Stimulated activated CD4-positive, alpha-beta T cell treated with anti-CD3 and anti-CD28 coated beads, Interleukin-1b, Interleukin-23, amount 100 ng/mL, for 1 hour (primary cell): ENCODE results near the gene ANK3.

Source experiments
- DNase-seq, 2 donors: peaks; one replicate each; pipeline ENCODE4 v3.0.0-alpha.2; 2020; ENCODE audit warnings: low read depth in 2 of 2

The ANK3 gene

DNA sequence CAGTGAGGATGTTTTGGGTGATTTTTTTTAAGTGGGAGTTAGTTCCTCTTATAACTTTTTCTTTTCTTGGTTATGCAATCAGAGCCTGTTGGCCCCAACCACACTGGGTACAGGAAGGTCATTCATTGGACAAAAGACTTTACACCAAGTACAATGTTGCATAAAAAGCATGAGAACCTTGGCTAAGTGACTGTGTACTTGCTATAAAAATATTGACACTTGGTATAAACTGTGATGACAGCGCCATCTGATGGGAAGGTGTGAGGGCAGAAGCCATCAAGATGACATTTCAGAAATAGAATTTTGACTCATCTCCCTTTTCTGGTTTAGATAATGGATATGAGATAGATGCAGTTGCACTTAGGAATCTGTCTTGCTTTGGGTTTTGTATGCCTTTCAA is 357.0 kb downstream of the ANK3 start:
- DNase-seq, result peak in 1 of 2 donors; percentile 2

DNA sequence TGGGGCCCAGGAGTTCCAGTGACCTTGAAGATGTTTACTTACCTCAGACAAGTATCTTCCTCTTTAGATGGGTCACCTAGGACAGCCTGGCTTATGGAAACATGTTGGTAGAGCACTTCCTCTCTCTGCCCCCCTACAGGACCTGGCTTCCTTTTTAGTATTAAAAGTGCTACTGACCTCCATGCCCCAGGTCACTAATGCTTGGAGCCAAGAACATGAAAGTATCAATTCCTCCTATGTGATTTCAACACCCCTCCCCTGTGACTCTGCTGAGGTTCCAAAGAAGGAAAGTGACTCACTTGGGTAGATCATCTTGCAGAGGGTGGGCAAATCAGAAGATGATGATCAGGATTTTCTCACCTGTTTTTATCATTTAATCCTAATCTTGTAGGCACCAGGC is 358.0 kb downstream of the ANK3 start:
- no peak for DNase-seq

DNA sequence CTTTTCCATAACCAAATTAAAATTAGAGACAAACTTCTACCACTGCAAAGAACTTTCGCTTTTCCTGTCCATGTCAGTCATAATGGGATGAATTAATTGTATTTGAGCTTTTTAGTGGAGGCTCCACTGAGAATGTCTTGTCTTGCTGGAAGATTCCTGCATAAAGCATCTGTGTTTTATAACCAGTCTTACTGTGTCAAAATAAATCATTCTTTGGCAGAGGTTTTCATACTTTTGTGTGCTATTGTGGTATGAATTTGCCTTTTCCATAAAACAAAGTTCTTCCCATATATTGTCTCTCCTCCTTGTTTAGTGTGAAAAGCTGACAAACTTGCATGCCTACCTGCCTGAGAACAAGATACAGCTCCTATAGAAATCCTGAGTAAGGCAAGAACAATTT is 358.5 kb downstream of the ANK3 start:
- DNase-seq, result no peak

DNA sequence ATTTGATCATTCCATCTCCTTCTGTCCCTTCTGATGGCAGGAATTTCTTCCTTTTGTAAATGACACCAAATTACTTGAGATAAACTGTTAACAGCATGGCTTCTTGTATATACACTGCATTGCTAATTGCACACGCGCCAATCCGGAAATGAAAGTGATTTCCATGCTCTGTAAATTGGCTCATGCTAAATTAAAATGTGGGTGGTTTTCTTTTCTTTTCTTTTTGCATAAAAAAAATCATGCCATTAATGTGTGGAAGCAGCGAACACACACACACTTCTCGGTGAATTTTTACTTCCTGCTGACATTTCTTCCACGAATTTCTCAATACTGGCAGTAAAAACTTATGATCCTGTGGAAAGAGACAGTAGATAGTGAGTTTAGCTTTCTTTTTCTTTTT is 360.2 kb downstream of the ANK3 start:
- DNase-seq, result no peak

DNA sequence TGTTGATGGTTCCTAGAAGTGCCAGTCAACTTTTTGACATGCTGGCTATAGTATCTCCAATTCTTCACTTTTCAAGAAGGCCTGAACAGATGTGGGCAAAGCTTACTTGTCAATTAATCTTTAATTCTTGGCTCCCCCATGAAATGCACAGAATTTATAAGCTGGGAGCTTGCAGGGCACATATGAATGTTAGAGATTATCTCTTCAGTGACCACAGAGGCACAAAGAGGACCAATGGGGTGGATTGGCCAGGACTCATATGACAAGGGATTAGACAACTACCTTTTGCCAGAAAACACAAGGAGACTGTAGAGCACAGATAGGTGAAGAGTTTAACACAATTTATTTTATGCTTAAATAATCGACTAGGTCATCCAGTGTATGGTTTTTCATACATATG is 361.6 kb downstream of the ANK3 start:
- DNase-seq, result no peak

DNA sequence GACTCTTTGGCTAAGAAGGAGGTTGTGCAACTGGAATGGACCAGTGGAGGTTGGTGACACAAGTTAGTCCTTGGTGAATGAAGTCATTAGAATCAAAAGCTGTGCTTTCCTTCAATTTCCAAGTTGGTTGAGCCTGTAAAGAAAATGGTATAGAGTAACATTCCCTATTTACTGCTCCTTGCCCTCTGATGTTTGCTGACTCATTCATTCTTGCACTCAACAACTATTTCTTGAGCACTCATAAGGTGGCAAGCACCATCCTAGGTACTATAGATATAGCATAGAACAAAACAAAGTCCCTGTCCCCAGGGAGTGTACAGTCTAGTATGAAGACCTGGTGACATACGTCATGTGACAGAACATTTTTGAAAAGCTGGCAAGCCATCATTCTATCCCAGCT is 364.4 kb downstream of the ANK3 start:
- no peak for DNase-seq

DNA sequence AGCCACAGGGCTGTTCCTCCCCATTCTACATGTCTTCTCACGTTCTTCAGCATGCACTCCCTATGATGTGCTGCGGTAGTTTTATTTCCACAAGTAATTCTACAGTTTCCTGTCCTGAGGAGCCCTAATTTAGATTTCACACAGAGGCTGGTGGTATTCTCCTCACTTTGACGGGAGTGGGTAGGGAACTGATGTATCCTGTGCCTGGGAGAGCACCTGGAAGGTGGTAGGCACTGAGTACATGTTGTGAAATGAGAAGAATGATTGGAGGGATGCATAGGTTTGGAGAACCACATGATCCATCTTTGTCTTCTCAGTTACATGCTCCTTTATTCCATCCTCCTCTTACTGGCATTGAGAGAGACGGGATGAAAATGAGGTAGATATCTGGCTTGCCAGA is 365.2 kb downstream of the ANK3 start:
- DNase-seq, result no peak

DNA sequence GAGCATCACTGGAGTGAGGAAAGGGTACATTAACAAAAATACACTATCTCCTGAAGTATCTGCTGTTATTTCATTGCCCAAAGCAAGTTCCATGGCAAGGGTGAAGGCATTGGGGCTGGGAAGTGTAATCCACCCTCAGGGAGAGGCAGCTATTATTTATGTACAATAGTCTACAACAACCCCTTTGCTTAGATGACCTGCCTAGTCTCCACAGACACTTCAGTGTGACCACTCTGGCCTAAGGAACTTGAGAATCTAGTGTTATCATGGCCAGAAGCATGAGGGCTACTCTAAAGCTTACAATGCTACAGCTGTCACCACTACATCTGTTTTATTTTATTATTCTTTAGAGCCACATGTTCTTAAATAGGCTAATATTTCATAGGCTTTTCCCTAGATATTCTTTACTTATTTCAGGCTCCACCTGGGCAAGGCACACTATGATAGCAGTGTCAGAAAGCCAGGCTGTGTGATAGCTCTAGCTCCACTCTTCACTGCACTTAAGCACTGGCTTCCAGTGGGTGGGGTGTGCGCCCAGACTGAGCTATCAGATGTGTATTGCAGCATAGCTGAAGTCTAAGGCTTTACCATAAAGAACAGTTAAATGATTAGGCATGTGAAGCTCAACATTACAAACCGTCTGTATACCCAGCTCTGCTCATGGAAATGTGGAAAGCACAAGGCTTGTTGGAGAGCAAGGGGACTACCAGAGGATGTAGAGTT is 366.4 kb downstream of the ANK3 start:
- DNase-seq, result no peak

DNA sequence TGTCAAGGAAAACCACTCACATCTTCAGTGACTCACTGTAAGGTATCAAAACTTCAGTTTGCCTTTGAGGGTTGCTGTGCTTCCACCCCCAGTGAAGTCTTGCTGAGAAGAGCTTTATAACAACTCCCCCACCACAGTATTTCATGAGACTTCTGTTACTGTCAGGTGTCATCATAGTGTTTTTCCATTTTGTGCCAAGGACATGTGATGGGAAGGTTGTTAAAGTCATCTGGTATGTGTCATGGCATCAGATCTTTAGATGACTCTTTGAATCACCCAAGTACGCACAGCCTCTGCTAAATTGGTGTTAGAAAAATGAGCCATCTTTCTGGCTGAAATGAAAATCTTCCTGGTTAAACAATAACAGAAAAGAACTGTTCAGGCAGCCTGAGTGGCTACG is 368.3 kb downstream of the ANK3 start:
- DNase-seq, result no peak

DNA sequence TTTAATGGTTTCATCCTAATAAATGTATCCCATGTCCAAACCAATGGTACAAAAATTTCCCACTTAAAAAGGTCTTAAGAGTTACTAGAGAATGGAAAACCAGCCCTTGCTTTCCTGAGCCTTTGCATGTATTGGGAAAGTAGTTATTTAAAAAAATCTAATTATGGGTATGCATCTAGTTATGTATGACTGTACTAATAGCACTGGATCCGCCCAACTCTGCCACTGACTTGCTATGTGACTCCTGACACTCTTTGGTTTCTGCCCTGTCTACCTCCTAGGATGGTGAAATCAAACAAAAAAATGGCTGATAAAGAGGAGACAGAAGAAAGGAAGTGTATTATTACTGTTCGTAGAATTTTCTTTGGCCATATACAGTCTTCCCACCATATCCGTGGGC is 372.9 kb downstream of the ANK3 start:
- DNase-seq, result no peak

DNA sequence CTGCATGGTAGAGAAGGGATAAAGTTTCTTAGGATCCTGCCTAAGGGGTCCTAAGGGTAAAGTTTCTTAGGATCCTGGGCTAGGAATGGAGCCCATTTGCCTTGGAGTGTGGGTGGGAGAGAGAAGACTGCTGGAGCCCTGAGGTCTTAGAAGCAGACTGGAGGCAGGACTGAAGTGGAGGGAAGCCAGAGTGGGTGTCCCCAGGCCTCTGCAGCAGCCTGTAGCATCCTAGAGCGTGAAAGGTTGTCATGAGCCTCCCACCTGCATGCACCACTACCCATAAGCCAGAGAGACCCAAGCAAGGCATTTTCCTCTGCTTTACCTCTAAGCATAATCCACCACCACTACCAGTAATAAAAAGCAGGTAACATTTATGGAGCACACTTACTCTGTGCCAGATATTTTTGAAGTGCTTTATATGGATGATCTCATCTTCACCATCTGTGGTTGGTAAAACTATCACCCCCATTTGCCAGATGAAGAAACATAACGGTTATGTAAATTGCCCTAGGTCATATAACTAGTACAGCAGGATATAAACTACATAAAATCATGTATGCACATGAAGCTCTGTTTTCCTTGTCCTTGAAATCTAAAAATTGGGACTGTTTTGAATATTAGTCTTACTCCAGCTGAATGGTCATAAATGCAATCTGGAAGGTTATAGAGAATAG is 379.8 kb downstream of the ANK3 start:
- DNase-seq, result no peak

DNA sequence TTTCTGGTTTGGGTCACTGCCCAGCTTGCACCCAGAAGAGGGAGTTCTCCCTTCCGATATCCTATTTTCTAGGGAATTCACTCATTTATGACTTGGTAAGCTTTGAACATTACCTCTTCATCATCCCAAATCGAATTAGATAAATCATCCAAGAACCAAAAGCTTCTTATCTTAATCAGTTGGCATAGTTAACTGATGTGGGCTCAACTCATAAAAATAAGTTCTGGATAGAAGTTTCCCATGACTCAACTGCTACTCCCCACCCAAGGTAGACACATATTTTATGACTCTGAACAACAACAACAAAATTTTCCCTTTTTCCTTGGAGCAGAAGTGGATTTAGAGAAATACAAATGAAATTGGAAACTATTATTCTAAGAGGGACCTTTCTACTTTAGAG is 380.4 kb downstream of the ANK3 start:
- no peak for DNase-seq

DNA sequence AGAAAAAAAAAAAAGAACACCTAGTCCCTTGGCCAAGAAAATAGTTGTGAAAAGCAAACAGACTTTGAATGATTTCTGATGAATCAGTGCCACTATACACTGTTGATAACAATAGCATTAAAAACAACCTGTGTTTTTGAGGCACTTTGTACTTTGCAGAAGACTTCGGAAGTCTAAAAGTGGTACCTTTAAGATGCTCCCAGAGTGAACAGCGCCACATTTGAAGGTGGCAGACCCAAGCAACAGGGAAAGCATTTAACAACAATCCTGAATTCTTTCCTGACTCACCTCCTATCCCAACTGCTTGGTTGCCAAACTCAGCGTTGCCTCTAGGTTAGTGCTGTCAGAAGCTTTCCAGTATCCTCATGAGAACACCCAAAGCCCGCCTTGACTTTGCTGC is 380.9 kb downstream of the ANK3 start:
- DNase-seq, result no peak

DNA sequence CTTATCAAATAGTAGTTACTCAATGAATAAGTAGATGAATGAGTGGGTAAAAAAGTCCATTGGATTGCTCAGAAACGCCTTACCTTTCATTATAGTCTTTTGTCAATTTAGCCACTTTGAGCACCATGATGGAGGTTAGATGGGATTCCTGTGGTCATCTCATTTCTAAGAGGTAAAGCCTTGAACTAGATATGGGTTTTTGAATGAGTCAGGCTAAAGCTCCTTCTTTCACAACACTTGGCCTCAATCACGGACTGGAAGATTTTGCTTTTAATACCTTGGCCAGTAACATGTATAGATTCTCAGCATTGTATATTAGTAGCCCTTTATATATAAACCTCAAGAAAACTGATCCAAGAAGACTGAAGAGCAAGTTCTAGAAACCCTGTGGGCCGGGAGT is 383.6 kb downstream of the ANK3 start:
- no peak for DNase-seq

DNA sequence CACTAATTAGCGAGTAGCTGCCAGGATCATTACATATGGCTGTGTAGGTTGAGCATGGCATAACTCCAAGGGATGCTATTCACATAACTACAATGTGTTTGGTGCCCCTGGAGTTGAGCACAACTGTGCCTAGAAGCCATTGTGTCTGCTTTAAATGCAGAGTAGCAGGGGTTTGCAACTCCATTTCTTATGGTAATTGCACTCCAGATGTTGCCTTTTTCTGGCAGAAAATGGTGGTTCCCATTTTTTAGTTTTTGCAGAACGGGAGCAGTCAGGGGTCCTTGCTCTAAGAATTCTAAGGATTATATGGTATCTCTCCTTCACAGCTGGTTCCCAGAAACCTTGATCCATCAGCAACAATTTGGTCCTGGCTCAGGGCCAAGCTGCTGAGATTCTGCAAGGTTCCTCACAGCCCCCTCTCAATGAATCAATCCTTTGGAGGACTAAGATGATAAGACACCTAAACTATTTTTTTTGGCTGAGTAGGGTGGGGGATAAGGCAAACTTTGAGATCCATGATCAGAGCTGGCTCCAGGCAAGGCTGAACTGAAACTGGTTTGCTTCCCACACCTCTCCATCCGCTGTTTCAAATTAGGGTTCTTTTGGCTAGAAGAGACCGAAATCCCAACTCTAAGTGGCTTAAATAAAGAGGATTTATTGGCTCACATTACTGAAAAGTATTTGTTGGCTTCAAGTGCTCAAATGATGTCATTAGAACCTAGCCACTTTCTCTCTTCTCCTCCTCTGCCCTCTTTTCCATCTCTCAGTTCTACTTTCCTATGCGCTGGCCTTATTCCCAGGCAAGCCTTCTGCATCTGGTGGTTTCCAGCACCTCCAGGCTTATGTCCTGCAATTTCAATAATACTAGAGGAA is 385.8 kb downstream of the ANK3 start:
- DNase-seq, result no peak

DNA sequence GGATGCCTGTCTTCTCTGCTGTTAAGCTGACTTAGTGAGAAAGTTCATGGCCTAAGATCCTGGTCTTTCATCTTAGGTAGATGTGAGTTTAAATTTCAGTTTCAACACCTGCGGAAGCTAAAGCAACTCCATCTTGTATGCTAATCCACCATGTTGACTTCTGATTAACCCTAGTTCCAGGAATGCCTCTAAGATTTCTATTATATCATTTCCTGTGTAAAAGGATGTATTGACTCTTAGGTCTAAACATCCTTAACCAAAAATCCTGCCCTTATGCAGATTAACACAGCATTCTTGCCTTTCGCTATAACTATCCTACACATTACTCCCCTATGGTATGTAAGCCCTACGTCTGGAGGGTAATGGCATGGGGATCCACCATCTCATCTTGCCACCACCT is 388.9 kb downstream of the ANK3 start:
- no peak for DNase-seq

DNA sequence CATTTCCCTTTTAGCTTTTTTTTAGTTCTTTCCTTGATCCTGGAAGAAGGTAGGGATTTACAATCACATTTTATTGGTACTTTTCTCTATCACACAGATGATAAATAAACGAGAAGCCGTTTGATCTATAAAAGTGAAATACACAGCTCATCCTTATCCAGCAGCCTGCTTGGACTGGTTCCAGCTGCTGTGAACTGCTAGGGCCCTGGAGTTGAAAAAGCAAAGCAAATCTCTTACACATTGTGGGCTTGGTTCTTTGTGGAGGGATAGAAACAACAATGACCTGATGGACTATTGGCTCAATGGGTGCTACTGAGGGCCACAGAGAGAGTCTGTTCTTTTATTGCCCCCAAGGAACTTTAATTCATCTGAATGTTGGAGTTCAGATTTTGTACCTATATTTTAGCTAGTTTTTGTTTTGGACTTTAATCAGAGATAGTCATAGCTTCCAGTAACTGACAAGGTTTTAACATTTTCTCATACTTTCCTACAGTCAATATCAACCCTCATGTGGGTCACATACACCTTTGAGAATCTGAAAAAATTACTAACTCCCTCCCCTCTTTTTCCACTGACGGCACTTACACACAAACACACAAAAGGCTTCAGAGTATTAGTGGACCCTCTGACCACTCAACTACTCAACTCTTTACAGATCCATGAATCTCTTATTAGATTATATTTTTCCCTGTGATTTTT is 391.7 kb downstream of the ANK3 start:
- no peak for DNase-seq

DNA sequence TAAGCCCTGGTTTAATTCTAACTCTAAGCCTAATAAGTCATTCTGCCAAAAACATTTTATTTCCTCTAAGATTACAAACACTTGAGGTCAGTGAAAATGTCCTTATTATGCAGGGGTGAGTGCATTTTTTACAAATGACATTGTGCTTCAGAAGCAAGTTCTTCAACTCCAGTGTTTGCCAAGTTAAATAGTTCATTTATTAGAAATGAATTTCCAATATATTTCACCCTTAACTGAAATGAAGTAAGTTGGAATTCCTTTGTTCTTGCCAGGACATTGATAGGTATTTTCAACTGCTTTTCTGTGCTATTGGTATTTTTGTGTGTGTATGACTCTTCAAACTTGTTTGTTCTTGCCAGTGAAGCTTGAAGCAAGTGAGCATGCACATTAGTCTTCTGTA is 393.8 kb downstream of the ANK3 start:
- no peak for DNase-seq

DNA sequence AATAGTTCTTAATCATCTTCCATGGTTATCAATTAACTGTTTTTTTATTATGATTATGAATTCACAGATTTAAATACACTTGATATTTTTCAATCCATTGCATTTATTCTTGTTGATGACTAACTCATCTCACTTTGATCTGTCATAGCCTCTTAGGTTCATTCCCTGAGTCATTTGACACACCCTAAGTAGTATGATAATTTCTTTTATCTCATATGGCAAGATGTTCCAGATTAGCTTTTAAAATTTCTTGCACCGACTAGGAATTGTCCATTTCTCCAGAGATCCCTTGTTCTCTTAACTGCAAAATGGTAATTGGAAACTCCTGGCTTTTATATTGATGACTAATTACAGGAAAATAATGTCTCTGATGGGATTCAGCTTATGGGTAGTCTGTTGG is 395.7 kb downstream of the ANK3 start:
- DNase-seq, result no peak

DNA sequence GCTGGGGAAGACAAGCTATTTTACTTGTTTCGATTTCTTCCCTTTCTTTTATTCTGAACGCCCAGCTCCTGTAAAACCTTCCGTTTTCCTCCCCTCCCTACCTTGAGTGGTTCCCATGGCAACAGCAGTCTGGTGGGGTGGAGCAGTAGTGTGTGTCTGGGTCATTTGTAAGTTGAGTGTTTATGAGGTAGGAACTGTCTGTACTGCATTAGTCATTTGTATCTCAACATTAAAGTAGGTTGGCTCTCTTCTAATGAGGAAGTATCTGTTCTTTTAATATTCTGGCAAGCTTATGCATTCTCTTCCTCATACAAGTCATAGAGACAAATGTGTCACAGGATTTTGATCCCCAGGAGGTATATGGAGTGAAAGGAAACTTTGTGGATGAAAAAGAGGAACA is 398.0 kb downstream of the ANK3 start:
- DNase-seq, result no peak

DNA sequence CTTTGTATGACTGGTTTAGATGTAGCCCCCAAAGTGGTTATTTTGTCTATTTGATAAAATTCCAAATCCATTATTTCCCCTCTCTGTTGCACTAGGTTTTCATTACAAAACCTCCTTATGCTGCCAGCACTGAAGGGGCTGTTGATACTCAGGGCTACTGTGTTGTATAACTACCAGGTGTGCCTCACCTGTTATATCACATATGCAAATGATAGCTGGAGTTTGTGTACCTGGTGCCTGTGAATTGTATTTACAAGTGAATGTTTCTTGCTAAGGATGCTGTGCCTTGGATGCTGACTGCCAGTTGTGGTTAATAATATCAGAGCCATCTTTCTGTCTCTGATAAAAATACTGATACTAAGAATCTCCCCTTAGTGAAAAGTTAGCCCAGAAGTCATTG is 398.6 kb downstream of the ANK3 start:
- DNase-seq, result no peak

DNA sequence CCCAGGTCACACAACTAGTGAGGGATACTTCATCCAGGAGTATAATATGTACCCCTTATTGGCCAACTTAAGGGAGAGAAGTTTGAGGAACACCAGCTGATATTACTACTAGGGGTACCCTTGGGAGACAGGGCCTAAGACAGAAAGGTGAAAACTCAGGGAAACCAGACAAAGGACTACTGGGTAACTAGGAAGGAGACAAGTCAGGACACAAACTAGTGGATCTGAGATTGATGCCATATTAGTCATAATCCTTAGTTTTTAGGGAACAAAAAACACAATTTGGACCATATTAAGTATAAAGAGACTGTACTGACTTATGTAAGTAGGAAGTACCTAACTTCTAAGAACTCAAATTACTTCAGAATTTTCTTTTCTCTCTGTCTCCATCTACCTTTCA is 404.0 kb downstream of the ANK3 start:
- DNase-seq, result no peak
